H1 (cell line): ENCODE results near the gene DDOST. TPM values are rescaled to one million over a fixed set of nuclear protein-coding genes. Genes with fewer than 3 reads are reported as not detected.

Experiments
- ASH2L ChIP-seq: fragments of 200-600, 300-600 bp; sonication (generic); IDR thresholded peaks from one replicate; pipeline ENCODE4 v1.7.1; 2017; ENCODE audit warnings: low read length
- ATF2 ChIP-seq: IDR thresholded peaks from 2 replicates; pipeline ENCODE4 v1.6.1; 2012; ENCODE audit warnings: low read length, inconsistent platforms
- BRCA1 ChIP-seq: IDR thresholded peaks from 2 replicates; pipeline ENCODE4 v1.6.1; 2012; ENCODE audit warnings: low read depth, low read length, improper control_type of control experiment
- CHD2 ChIP-seq: IDR thresholded peaks from 2 replicates; pipeline ENCODE4 v1.6.1; 2012; ENCODE audit warnings: low read length, improper control_type of control experiment
- KDM4A ChIP-seq: IDR thresholded peaks from one replicate; pipeline ENCODE4 v1.7.1; 2012; ENCODE audit warnings: low read depth, mild to moderate bottlenecking, moderate library complexity, low read length, inconsistent platforms; ENCODE audit not compliant: severe bottlenecking
- NANOG ChIP-seq: IDR thresholded peaks from 2 replicates; pipeline ENCODE4 v1.6.1; 2011; ENCODE audit warnings: low read length, low read depth, mild to moderate bottlenecking, inconsistent platforms; ENCODE audit not compliant: insufficient read depth, poor library complexity, severe bottlenecking
- POLR2A ChIP-seq, 2 experiments: IDR thresholded peaks; 1 replicate in 1 of 2; 2 replicates in 1 of 2; pipeline ENCODE4 v1.6.1; 2011; ENCODE audit warnings: low read depth in 2 of 2, low read length in 2 of 2, mild to moderate bottlenecking in 2 of 2; ENCODE audit errors: control extremely low read depth in 1 of 2
- POU5F1 ChIP-seq: IDR thresholded peaks from 2 replicates; pipeline ENCODE4 v1.6.1; 2011; ENCODE audit warnings: low read depth, mild to moderate bottlenecking, low read length, moderate library complexity
- RXRA ChIP-seq: IDR thresholded peaks from 2 replicates; pipeline ENCODE4 v1.6.1; 2011; ENCODE audit warnings: low read depth, mild to moderate bottlenecking, low read length, moderate library complexity; ENCODE audit not compliant: insufficient read depth
- TAF7 ChIP-seq: optimal IDR thresholded peaks from 2 replicates; pipeline ENCODE3; 2011; ENCODE audit warnings: low read depth, mild to moderate bottlenecking, inconsistent platforms, low read length, moderate library complexity, borderline replicate concordance
- polyA plus RNA-seq, 7 experiments: library from polyadenylated mRNA; depleted of rRNA in 3 of 7; stranded (reverse) in 5 of 7; unstranded in 2 of 7; fragments of >200 nt in 5 of 7; fragments of 200-250 nt in 2 of 7; gene quantifications; 1 replicate in 5 of 7; 2 replicates in 1 of 7; 4 replicates in 1 of 7; pipeline versions ENCODE4 v1.2.1 to v1.2.3, GENCODE V29; 2011 to 2013; ENCODE audit warnings: missing spikeins in 2 of 7, mixed read lengths in 2 of 7
- total RNA-seq: library from RNA; stranded (reverse); fragmentation: NEBNext Ultra II Directional; extraction: Animal tissue kit (Norgen Biotek cat#: 25700); gene quantifications from 2 replicates; pipeline ENCODE4 v1.2.1, GENCODE V29; 2021
- TF ChIP-seq, protein P1 (sequence below): fragments of 300-600 bp; sonication (generic); IDR thresholded peaks from 2 replicates; pipeline ENCODE4 v1.7.1; 2012; ENCODE audit warnings: low read length, moderate library complexity, mild to moderate bottlenecking, inconsistent platforms; ENCODE audit not compliant: insufficient replicate concordance

The DDOST gene
- total and polyA plus RNA-seq, 2 of the 8 experiments (the other 6 are each of a cell fraction or from before 2014, with no cell fraction given): 253 to 336 TPM

DNA sequence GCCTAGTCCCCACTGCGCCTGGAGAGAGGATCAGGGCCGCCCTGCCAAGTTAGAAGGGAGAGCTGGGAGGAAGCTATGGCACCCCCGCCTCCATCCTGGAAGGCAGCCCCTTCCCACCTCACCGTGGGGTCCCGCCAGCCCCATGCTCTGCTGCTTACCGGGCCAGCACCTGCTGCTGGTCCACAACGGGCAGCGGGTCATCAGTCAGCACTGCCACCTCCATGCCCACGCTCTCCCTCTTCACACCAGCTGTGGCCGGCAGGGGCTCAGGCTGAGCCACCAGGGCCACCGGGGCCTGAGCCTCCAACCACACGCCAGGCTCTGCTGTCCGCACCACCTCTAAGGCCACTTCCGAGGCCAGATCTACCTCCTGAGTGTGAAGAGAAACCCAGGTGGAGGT is 23.5 kb upstream of the DDOST start (continued):
- TF ChIP-seq, protein P1, sequence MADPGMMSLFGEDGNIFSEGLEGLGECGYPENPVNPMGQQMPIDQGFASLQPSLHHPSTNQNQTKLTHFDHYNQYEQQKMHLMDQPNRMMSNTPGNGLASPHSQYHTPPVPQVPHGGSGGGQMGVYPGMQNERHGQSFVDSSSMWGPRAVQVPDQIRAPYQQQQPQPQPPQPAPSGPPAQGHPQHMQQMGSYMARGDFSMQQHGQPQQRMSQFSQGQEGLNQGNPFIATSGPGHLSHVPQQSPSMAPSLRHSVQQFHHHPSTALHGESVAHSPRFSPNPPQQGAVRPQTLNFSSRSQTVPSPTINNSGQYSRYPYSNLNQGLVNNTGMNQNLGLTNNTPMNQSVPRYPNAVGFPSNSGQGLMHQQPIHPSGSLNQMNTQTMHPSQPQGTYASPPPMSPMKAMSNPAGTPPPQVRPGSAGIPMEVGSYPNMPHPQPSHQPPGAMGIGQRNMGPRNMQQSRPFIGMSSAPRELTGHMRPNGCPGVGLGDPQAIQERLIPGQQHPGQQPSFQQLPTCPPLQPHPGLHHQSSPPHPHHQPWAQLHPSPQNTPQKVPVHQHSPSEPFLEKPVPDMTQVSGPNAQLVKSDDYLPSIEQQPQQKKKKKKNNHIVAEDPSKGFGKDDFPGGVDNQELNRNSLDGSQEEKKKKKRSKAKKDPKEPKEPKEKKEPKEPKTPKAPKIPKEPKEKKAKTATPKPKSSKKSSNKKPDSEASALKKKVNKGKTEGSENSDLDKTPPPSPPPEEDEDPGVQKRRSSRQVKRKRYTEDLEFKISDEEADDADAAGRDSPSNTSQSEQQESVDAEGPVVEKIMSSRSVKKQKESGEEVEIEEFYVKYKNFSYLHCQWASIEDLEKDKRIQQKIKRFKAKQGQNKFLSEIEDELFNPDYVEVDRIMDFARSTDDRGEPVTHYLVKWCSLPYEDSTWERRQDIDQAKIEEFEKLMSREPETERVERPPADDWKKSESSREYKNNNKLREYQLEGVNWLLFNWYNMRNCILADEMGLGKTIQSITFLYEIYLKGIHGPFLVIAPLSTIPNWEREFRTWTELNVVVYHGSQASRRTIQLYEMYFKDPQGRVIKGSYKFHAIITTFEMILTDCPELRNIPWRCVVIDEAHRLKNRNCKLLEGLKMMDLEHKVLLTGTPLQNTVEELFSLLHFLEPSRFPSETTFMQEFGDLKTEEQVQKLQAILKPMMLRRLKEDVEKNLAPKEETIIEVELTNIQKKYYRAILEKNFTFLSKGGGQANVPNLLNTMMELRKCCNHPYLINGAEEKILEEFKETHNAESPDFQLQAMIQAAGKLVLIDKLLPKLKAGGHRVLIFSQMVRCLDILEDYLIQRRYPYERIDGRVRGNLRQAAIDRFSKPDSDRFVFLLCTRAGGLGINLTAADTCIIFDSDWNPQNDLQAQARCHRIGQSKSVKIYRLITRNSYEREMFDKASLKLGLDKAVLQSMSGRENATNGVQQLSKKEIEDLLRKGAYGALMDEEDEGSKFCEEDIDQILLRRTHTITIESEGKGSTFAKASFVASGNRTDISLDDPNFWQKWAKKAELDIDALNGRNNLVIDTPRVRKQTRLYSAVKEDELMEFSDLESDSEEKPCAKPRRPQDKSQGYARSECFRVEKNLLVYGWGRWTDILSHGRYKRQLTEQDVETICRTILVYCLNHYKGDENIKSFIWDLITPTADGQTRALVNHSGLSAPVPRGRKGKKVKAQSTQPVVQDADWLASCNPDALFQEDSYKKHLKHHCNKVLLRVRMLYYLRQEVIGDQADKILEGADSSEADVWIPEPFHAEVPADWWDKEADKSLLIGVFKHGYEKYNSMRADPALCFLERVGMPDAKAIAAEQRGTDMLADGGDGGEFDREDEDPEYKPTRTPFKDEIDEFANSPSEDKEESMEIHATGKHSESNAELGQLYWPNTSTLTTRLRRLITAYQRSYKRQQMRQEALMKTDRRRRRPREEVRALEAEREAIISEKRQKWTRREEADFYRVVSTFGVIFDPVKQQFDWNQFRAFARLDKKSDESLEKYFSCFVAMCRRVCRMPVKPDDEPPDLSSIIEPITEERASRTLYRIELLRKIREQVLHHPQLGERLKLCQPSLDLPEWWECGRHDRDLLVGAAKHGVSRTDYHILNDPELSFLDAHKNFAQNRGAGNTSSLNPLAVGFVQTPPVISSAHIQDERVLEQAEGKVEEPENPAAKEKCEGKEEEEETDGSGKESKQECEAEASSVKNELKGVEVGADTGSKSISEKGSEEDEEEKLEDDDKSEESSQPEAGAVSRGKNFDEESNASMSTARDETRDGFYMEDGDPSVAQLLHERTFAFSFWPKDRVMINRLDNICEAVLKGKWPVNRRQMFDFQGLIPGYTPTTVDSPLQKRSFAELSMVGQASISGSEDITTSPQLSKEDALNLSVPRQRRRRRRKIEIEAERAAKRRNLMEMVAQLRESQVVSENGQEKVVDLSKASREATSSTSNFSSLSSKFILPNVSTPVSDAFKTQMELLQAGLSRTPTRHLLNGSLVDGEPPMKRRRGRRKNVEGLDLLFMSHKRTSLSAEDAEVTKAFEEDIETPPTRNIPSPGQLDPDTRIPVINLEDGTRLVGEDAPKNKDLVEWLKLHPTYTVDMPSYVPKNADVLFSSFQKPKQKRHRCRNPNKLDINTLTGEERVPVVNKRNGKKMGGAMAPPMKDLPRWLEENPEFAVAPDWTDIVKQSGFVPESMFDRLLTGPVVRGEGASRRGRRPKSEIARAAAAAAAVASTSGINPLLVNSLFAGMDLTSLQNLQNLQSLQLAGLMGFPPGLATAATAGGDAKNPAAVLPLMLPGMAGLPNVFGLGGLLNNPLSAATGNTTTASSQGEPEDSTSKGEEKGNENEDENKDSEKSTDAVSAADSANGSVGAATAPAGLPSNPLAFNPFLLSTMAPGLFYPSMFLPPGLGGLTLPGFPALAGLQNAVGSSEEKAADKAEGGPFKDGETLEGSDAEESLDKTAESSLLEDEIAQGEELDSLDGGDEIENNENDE: no peak
- no peak for TF ChIP-seq KDM4A
- TF ChIP-seq TAF7: no peak
- TF ChIP-seq NANOG: no peak
- TF ChIP-seq ATF2: no peak
- no peak for TF ChIP-seq ASH2L
- no peak for TF ChIP-seq POLR2A (IDR thresholded peaks at IDR 0.05; ENCODE audit: control extremely low read depth in 1 of 2, low read depth in 2 of 2, low read length in 2 of 2)
- TF ChIP-seq RXRA: no peak
- TF ChIP-seq POU5F1: no peak
- no peak for TF ChIP-seq CHD2
- TF ChIP-seq BRCA1: no peak
